Ascending aorta (tissue), 2 donors: ENCODE measurements around the gene SMG6. TPM values are rescaled to one million over a fixed set of nuclear protein-coding genes. Genes with fewer than 3 reads are reported as not detected.

Source experiments
- DNase-seq, 2 donors: peaks; one replicate each; pipeline ENCODE4 v3.0.0-alpha.2; 2019; ENCODE audit warnings: low spot score in 2 of 2
- H3K27ac ChIP-seq, 2 donors: fragments of 200-600 bp; sonication (generic); one replicate each; pipeline ENCODE4 v1.5.1; 2016 to 2017; ENCODE audit warnings: mild to moderate bottlenecking in 1 of 2
- H3K27me3 ChIP-seq: fragments of 200-600 bp; sonication (generic); one replicate; pipeline ENCODE4 v1.5.1; 2017
- H3K36me3 ChIP-seq, 2 donors: fragments of 200-600 bp; sonication (generic); one replicate each; pipeline ENCODE4 v1.5.1; 2016
- H3K4me1 ChIP-seq, 2 donors: fragments of 200-600 bp; sonication (generic); one replicate each; pipeline ENCODE4 v1.5.1; 2016 to 2017; ENCODE audit warnings: mild to moderate bottlenecking in 1 of 2
- H3K4me3 ChIP-seq, 2 donors: fragments of 200-600 bp; sonication (generic); one replicate each; pipeline ENCODE4 v1.5.1; 2016 to 2017; ENCODE audit warnings: mild to moderate bottlenecking in 1 of 2
- H3K9me3 ChIP-seq, 2 donors: fragments of 200-600 bp; sonication (generic); one replicate each; pipeline ENCODE4 v1.5.1; 2016
- CTCF ChIP-seq, 3 experiments: fragments of 200-600 bp in 2 of 3; fragments of 450-650 bp in 1 of 3; sonication (generic) in 2 of 3; IDR thresholded peaks; one replicate each; pipeline ENCODE4 v1.5.1; 2016 to 2019; ENCODE audit warnings: antibody characterized with exemption in 3 of 3, mild to moderate bottlenecking in 1 of 3, moderate library complexity in 1 of 3
- intact Hi-C: fragments of 100-400 bp; cut with DNase I; formaldehyde crosslinking; loops from one replicate; pipeline ENCODE4 v1.15.1; 2023
- total RNA-seq: library from RNA; depleted of rRNA; stranded (reverse); fragments of >200 nt; gene quantifications from one replicate; pipeline ENCODE4 v1.1.0, GENCODE V29; 2016

Gene SMG6
- total RNA-seq, 1 donor from 2014 or later, result 50.8 TPM

- H3K27ac ChIP-seq, result peak overlapping the region in 1 of 2 donors; percentile 59
- peaks cover 0 to 16% of the 10 kb centered on the region in 2 donors for H3K36me3 ChIP-seq
- H3K4me3 ChIP-seq, result no peak overlapping the region
- H3K9me3 ChIP-seq, result no peaks in the 10 kb centered on the region
- no peaks in the 10 kb centered on the region for H3K27me3 ChIP-seq
- H3K4me1 ChIP-seq, result peaks cover 8 to 53% of the 10 kb centered on the region in 2 donors
- intact Hi-C loops, result loop anchor here (10.0 kb wide), 1 partner anchor 336 kb away; no protein-coding TSS in a partner anchor
- DNase-seq, result no peak
- no peak for TF ChIP-seq CTCF (IDR thresholded peaks at IDR 0.05)
These were observed 63.0 kb downstream of the SMG6 start for GRCh38 chr17:2240541-2240940.

- Histone ChIP-seq H3K27ac (peak overlapping the region in 1 of 2 donors; percentile 59), H3K4me3 (no peak overlapping the region), H3K9me3 (no peaks in the 10 kb centered on the region), H3K27me3 (no peaks in the 10 kb centered on the region), H3K36me3 (peaks cover 0 to 16% of the 10 kb centered on the region in 2 donors), H3K4me1 (peaks cover 10 to 54% of the 10 kb centered on the region in 2 donors)
- TF ChIP-seq CTCF (IDR thresholded peaks at IDR 0.05), result no peak
- peak in 1 of 2 donors; percentile 80 for DNase-seq
- intact Hi-C loops, result loop anchor here (5.0 to 10.0 kb wide), 2 partner anchors 133 to 335 kb away; no protein-coding TSS in a partner anchor
These were observed 63.6 kb downstream of the SMG6 start for GRCh38 chr17:2239882-2240430.

- no peaks in the 10 kb centered on the region for H3K9me3 ChIP-seq
- peaks cover 0 to 16% of the 10 kb centered on the region in 2 donors for H3K36me3 ChIP-seq
- H3K4me1 ChIP-seq, result peaks cover 10 to 50% of the 10 kb centered on the region in 2 donors
- no peak for DNase-seq
- peak overlapping the region; percentile 52 to 73 for H3K27ac ChIP-seq
- intact Hi-C loops, result loop anchor here (5.0 kb wide), 1 partner anchor 132 kb away; no protein-coding TSS in a partner anchor
- no peak overlapping the region for H3K4me3 ChIP-seq
- no peak for TF ChIP-seq CTCF (IDR thresholded peaks at IDR 0.05)
- H3K27me3 ChIP-seq, result no peaks in the 10 kb centered on the region
These were observed 64.4 kb downstream of the SMG6 start for GRCh38 chr17:2239170-2239551.

GRCh38 chr17:2238432-2239169 is 65.0 kb downstream of the SMG6 start:
- Histone ChIP-seq H3K9me3 (no peaks in the 10 kb centered on the region), H3K4me1 (peaks cover 10 to 47% of the 10 kb centered on the region in 2 donors), H3K36me3 (peaks cover 0 to 12% of the 10 kb centered on the region in 2 donors), H3K4me3 (peak overlapping the region in 1 of 2 donors; percentile 31), H3K27ac (peak overlapping the region; percentile 52 to 73), H3K27me3 (no peaks in the 10 kb centered on the region)
- intact Hi-C loops, result loop anchor here (5.0 kb wide), 1 partner anchor 131 kb away; no protein-coding TSS in a partner anchor
- TF ChIP-seq CTCF (IDR thresholded peaks at IDR 0.05), result no peak
- peak in 1 of 2 donors; percentile 60 for DNase-seq

- intact Hi-C loops, result loop anchor here (2.0 to 5.0 kb wide), 2 partner anchors 25 to 131 kb away; no protein-coding TSS in a partner anchor
- peaks cover 0 to 5% of the 10 kb centered on the region in 2 donors for H3K36me3 ChIP-seq
- H3K27ac ChIP-seq, result peak overlapping the region; percentile 52 to 73
- H3K27me3 ChIP-seq, result no peaks in the 10 kb centered on the region
- peaks cover 10 to 50% of the 10 kb centered on the region in 2 donors for H3K4me1 ChIP-seq
- no peaks in the 10 kb centered on the region for H3K9me3 ChIP-seq
- DNase-seq, result peak in 1 of 2 donors; percentile 58
- peak overlapping the region in 1 of 2 donors; percentile 31 for H3K4me3 ChIP-seq
- no peak for TF ChIP-seq CTCF (IDR thresholded peaks at IDR 0.05)
These were observed 65.6 kb downstream of the SMG6 start for GRCh38 chr17:2237950-2238349.
